DMS53 (cell line): ENCODE measurements around the gene ENPP1.
"Not testable (repeated sequence)": the region's sequence is repeated elsewhere in the genome, so short reads cannot be mapped to it uniquely, and the experiment has no call there.

Source experiments
- DNase-seq: peaks from one replicate; lab custom pipeline; 2025; lab: John Stamatoyannopoulos, UW

ENPP1 gene

GRCh38 chr6:131831392-131831791 lies 23.6 kb downstream of the ENPP1 start:
- DNase-seq, result no peak

DNA sequence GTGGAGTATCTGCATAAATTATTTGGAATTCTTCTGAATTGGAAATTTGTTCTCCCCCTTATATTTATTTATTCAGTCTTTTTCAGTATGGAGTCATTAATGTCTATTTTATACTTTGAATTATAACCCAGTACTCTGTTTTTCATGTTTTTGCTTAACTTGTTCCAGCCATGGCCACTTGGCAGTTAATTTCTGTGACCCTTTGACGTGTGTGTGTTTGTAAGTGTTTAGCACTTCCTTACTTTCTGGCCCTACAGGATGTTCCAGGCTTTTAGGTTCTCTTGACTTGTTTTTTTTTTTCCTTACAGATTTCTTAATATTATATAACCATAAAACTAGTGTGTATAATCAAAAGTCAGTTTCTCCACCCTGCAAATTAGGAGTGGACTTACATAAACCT lies 24.1 kb downstream of the ENPP1 start:
- DNase-seq, result no peak

- no peak for DNase-seq
These were observed 24.5 kb downstream of the ENPP1 start for GRCh38 chr6:131832363-131832762.

GRCh38 chr6:131838051-131838450 lies 30.2 kb downstream of the ENPP1 start:
- DNase-seq, result no peak

GRCh38 chr6:131839388-131839787 lies 31.6 kb downstream of the ENPP1 start:
- no peak for DNase-seq

DNA sequence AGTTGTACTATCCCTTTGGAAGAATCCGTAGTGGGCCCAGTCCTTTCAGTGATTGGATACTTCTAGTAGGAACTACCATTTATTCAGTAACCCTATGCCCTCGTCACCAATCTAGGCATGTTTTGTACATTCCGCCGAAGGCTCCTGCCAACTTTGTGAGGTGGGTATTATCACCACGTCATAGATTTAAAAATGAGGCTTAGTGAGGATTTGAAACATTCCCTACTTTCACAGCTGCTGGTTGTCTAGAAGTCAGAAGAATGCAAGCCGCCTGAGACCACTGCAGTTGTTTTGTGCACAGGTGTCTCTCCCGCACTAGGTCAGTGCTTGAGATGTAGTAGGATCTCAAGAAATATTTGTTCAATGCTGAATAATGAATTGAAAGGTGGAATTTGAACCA lies 32.6 kb downstream of the ENPP1 start:
- DNase-seq, result no peak

GRCh38 chr6:131840936-131841583 lies 33.2 kb downstream of the ENPP1 start:
- DNase-seq, result no peak

DNA sequence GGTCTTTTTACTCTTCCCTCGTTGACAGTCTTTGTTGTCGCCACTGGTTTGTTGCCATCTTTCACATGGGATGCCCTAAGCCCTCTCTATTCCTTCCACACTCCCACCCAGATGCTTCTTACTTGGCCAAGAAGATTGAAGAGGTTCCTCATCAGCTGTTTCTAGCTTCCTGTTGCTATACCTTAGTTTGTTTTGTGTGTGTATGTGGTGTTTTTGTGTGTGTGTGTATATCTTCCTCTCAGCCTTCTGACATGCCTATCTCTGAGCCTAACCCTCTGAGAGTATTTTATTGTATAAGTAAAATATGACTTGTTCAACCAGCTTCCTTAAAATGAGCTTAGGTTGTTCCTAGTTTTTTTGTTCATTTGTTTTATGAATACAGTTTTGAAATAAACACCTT lies 35.9 kb downstream of the ENPP1 start:
- DNase-seq, result no peak

DNA sequence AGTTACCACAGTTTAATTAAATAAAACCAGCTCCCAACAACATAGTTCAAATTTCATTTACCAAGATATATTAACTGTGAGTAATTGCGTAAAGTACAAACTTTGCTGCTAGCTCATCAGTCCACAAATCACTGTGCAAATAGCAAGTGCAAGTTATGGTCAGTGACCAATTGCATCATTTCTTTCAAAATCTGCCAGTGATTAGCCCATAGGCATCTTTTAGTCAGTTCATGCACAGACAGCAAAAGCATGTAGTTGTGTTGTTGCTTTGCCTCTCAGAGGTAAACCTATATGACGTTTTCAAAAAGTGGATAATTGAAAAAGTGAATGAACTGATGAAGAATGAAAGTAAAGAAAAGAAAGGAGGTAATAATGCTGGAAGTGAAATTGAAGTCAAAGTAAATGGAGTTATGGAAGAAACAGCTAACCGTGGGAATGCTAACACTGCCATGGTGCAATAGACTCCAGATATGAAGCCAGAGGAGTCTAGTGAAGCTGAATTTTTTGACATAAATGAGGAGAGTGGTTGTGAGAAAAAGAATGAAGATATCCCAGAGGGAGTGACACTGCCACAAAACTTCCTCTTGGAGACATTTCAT lies 36.5 kb downstream of the ENPP1 start:
- no peak for DNase-seq

GRCh38 chr6:131846023-131846663 lies 38.3 kb downstream of the ENPP1 start:
- DNase-seq, result no peak

DNA sequence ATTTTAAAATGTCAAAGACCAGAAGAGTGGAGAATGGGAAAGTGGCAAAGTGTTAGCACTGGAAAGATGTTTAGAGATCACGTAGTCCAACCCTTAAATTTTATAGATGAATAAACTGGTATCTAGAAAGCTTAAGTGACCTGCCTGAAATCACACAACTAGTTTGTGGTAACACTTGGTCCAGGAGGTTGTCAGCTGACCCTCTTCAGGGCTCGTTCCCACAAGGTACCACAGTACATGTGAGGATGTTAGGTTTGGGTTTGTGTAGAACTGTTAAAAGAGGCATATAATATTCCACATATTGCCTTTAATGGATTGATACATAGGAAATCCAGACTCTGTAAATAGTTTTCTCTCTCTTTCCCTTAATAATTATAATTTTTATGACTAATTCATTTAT lies 39.1 kb downstream of the ENPP1 start:
- no peak for DNase-seq

- DNase-seq, result no peak
These were observed 42.0 kb downstream of the ENPP1 start for GRCh38 chr6:131849799-131850198.

DNA sequence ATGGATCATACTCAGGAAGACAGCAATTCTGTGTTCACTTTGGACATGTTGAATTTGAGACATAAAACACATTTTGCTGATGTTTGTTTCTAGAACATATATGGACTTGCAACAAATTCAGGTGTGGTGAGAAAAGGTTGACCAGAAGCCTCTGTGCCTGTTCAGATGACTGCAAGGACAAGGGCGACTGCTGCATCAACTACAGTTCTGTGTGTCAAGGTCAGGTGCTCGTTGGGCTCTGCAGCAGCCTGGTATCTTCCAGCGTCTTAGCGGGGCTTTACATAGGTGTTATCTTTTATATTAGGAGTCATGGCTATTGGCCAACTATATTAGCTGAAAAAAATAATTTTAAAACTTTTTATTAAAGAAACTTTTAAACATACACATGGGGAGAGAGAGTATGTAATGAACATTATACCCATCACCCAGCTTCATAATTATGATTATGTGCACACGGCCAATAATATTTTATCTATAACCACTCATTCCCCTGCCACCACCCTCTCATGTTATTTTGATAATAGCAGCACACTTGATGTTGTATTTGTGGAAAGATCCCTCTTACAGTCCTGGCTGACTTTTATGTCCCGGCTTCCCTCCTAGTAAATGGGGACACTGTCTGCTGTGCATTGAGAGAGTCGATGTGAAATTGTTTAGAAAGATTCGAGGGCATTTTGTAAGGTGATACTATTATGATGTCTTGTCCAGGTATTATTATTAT lies 43.4 kb downstream of the ENPP1 start:
- DNase-seq, result no peak

DNA sequence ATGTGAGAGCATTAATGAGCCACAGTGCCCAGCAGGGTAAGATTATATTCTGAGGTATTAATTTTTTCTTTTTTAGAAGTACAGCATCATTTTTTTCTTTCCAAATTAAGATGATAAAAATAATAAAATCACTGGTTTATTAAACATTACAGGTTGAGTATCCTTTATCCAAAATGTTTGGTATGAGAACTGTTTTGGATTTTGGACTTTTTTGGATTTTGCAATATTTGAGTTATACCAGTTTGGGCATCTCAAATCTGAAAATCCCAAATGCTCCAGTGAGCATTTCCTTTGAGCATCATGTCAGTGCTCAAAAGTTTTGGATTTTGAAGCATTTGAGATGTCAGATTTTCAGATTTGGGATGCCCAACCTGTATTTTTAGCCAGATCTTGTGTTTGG lies 44.4 kb downstream of the ENPP1 start:
- no peak for DNase-seq

GRCh38 chr6:131854803-131855202 lies 47.0 kb downstream of the ENPP1 start:
- no peak for DNase-seq

- DNase-seq, result no peak
These were observed 51.1 kb downstream of the ENPP1 start for GRCh38 chr6:131858765-131859415.

DNA sequence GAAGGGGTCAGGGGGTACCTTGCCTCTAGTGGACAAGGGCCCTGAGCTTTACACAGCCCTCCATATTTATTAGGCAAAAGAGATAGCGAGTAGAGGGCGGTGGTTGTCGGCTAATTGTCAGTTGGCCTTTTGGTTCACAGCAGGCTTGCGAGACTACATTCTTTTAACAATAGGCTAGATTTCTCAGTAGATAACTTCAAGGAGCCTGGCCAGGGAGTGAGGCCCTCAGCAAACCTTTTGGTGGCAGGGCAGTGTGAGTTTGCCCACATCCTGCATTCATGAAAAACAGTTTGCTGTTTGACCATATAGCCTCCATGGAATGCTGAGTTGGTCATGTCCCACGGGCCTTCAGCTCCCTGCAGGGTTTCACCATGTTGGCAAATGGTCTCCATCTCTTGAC lies 51.8 kb downstream of the ENPP1 start:
- not testable (repeated sequence) for DNase-seq

- no peak for DNase-seq
These were observed 53.6 kb downstream of the ENPP1 start for GRCh38 chr6:131861381-131861780.

- DNase-seq, result peak; percentile 26
These were observed 54.7 kb downstream of the ENPP1 start for GRCh38 chr6:131862476-131862875.

- DNase-seq, result no peak
These were observed 59.9 kb downstream of the ENPP1 start for GRCh38 chr6:131867744-131868143.

- DNase-seq, result no peak
These were observed 61.0 kb downstream of the ENPP1 start for GRCh38 chr6:131868836-131869235.

GRCh38 chr6:131875647-131876046 lies 67.8 kb downstream of the ENPP1 start:
- DNase-seq, result no peak
